ENCODE results near the gene PPIE. TPM values are rescaled to one million over a fixed set of nuclear protein-coding genes. Genes with fewer than 3 reads are reported as not detected.
"Not testable (repeated sequence)": the region's sequence is repeated elsewhere in the genome, so short reads cannot be mapped to it uniquely, and the experiment has no call there.

Gene PPIE
- total RNA-seq, 1 donor from 2014 or later, result 40.8 TPM

DNA sequence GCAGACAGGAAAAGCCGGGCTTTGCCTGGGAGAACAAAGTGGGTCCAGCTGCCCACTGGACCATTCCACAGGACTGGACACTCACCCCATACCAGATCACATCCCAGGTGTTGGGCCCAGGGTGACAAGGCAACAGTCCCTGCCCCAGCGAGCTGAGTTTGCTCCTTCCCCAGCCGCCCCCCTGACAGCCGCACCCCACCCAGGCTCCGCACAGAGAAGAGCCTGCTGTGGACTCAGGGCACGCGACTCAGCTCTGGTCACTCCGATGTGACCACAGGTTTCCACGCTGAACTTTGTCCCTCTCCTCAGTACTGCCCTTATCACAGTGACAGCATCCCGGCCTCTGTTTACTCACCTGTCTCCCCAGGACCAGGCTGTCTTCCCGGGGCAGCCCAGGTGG, 48.8 kb downstream of the PPIE start:
- H3K27me3 Mint-ChIP-seq (ENCODE audit: unreplicated experiment), result peaks cover 49% of the 10 kb centered on the region
- peaks cover 3% of the 10 kb centered on the region for H3K4me1 Mint-ChIP-seq (ENCODE audit: unreplicated experiment)
- H3K27ac Mint-ChIP-seq (ENCODE audit: unreplicated experiment), result no peak overlapping the region
- H3K36me3 Mint-ChIP-seq (ENCODE audit: unreplicated experiment), result no peaks in the 10 kb centered on the region
- H3K9me3 Mint-ChIP-seq (ENCODE audit: unreplicated experiment), result no peaks in the 10 kb centered on the region
- no peak for DNase-seq (ENCODE audit: extremely low spot score, unreplicated experiment)
- H3K4me3 Mint-ChIP-seq (ENCODE audit: unreplicated experiment), result peak overlapping the region; percentile 33
- TF ChIP-seq, protein P1, sequence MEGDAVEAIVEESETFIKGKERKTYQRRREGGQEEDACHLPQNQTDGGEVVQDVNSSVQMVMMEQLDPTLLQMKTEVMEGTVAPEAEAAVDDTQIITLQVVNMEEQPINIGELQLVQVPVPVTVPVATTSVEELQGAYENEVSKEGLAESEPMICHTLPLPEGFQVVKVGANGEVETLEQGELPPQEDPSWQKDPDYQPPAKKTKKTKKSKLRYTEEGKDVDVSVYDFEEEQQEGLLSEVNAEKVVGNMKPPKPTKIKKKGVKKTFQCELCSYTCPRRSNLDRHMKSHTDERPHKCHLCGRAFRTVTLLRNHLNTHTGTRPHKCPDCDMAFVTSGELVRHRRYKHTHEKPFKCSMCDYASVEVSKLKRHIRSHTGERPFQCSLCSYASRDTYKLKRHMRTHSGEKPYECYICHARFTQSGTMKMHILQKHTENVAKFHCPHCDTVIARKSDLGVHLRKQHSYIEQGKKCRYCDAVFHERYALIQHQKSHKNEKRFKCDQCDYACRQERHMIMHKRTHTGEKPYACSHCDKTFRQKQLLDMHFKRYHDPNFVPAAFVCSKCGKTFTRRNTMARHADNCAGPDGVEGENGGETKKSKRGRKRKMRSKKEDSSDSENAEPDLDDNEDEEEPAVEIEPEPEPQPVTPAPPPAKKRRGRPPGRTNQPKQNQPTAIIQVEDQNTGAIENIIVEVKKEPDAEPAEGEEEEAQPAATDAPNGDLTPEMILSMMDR (IDR thresholded peaks at IDR 0.05), result no peak

DNA sequence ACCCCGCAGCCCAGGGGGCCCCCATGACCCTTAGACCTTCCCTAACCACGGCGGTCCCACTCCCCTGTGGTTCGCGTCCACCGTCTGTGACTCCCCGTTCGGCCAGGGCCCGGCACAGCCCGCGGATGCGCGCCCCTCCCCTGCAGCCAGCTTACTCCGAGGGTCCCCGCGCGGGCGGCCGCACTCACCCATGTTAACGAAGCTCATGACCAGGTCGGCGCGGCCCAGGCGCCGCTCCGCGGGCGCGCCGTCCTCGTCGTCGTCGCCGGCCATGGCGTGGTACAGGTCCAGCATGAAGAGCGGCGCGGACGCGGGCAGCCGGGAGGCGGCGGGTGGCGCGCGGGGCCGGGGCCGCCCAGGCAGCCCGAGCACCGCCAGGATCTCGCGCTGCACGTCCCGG, 49.3 kb downstream of the PPIE start:
- DNase-seq (ENCODE audit: extremely low spot score, unreplicated experiment); H3K4me3 Mint-ChIP-seq (ENCODE audit: unreplicated experiment); H3K36me3 Mint-ChIP-seq (ENCODE audit: unreplicated experiment); H3K9me3 Mint-ChIP-seq (ENCODE audit: unreplicated experiment); H3K4me1 Mint-ChIP-seq (ENCODE audit: unreplicated experiment); H3K27ac Mint-ChIP-seq (ENCODE audit: unreplicated experiment): not testable (repeated sequence)
- H3K27me3 Mint-ChIP-seq (ENCODE audit: unreplicated experiment), result peaks cover 51% of the 10 kb centered on the region

DNA sequence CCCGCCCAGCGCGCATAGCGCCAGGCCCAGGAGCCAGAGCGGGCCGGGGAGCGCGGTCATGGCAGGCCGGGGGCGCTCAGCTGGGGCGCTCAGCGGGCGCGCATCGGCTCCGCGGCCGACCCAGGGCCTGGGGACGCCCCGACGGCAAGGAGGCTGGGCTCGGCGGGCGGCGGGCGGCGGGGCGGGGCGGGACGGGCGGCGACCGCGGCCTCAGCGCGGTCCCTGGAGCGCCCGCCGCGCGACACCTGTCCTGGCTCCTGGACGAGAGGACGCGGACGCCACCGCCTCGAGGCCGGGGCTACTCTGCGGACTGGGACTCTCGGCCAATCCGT, 49.7 kb downstream of the PPIE start:
- no peaks in the 10 kb centered on the region for H3K36me3 Mint-ChIP-seq (ENCODE audit: unreplicated experiment)
- no peak for DNase-seq (ENCODE audit: extremely low spot score, unreplicated experiment)
- H3K27ac Mint-ChIP-seq (ENCODE audit: unreplicated experiment), result no peak overlapping the region
- peaks cover 3% of the 10 kb centered on the region for H3K4me1 Mint-ChIP-seq (ENCODE audit: unreplicated experiment)
- no peak overlapping the region for H3K4me3 Mint-ChIP-seq (ENCODE audit: unreplicated experiment)
- H3K27me3 Mint-ChIP-seq (ENCODE audit: unreplicated experiment), result peaks cover 51% of the 10 kb centered on the region
- no peaks in the 10 kb centered on the region for H3K9me3 Mint-ChIP-seq (ENCODE audit: unreplicated experiment)
- TF ChIP-seq, protein P1 (IDR thresholded peaks at IDR 0.05), result no peak

DNA sequence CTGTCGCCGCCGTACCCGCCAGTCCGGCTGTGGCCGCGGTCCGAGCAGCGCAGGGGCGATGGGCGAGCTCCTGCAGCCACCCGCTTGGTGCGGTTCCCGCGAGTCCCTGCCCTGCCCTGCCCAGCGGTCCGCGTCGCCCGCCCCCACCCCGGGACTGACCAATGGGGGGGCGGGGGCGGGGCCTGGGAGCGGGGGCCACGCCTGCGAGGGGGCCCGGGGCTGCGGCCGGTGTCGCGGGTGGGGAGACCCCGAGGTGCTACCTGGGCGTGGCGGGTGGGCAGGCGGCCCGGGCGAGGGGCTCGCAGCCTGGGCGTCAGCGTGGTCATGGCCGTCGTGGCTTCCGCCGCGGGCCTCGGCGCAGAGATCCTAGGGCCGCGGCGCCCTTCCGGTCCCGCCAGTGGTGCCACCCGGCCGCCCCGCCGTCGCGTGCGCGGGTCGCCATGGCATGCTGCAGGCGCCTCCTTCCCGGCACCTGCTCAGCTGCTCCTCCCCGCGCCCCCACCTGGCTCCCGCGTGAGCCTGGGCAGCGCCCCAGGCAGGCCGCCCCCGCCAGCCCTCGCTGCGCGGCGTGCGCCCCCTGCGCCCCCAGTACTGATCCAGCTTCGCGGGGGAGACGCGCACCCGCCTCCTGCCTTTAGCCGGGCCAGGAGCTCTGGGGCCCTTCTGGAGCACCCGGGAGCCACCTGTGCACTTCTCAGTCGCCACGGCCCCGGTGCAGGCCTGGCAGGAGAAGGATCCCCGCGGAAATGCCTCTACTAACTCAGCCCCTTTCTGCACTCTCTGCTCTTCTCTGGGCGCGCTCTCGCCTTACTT, 50.3 kb downstream of the PPIE start, which contains the start of gene BMP8B:
TSS of gene BMP8B (minus strand) at position 108 of the 813 bp plus-strand sequence. CDS start 380 bp downstream, outside the sequence.
- Mint-ChIP-seq H3K4me3 (ENCODE audit: unreplicated experiment) (peak within 1 kb of the TSS; percentile 65), H3K4me1 (ENCODE audit: unreplicated experiment) (peaks cover 3% of the 10 kb centered on the region), H3K27me3 (ENCODE audit: unreplicated experiment) (peaks cover 46% of the 10 kb centered on the region), H3K27ac (ENCODE audit: unreplicated experiment) (no peak within 1 kb of the TSS), H3K36me3 (ENCODE audit: unreplicated experiment) (no peaks in the 10 kb centered on the region), H3K9me3 (ENCODE audit: unreplicated experiment) (no peaks in the 10 kb centered on the region)
- TF ChIP-seq, protein P1 (IDR thresholded peaks at IDR 0.05), result no peak
- DNase-seq (ENCODE audit: extremely low spot score, unreplicated experiment), result no peak

DNA sequence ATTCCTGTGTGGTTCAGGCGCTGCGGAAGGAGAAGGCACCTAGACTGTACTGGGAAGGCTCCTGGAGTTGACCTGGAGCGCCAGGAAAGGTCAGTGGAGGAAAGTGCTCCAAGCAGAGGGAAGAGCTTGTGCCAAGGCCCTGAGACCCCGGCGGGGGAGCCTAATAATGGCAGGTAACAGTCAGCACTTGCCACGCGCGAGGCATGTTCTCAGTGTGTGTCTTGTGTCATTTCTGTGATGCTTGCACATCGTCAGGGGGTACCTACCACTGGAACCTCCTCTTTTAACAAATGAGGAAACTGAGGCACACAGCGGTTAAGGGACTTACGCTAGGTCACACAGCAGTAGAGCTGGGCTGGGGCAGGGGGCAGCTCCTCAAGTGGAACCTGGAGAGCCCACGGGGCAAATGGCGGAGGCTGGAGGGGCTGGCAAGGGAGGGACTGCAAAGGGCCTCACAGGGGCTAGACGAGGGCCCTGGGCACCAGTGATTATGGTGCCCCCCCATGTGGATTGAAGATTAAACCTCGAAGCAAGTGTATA, 51.0 kb downstream of the PPIE start:
- H3K4me3 Mint-ChIP-seq (ENCODE audit: unreplicated experiment), result peak overlapping the region; percentile 65
- no peaks in the 10 kb centered on the region for H3K9me3 Mint-ChIP-seq (ENCODE audit: unreplicated experiment)
- DNase-seq (ENCODE audit: extremely low spot score, unreplicated experiment), result no peak
- TF ChIP-seq, protein P1 (IDR thresholded peaks at IDR 0.05), result no peak
- peaks cover 3% of the 10 kb centered on the region for H3K4me1 Mint-ChIP-seq (ENCODE audit: unreplicated experiment)
- H3K27me3 Mint-ChIP-seq (ENCODE audit: unreplicated experiment), result peaks cover 46% of the 10 kb centered on the region
- no peaks in the 10 kb centered on the region for H3K36me3 Mint-ChIP-seq (ENCODE audit: unreplicated experiment)
- H3K27ac Mint-ChIP-seq (ENCODE audit: unreplicated experiment), result no peak overlapping the region

Measured in osteocyte (in vitro differentiated cells).